Measurements from ENCODE around the gene TDRD9.

- TF ChIP-seq POLR2A (IDR thresholded peaks at IDR 0.05) (no peak), CTCF (IDR thresholded peaks at IDR 0.05) (no peak)
Observed at GRCh38 chr14:103890821-103891666, 37.2 kb upstream of the TDRD9 start.
